ENCODE measurements around the gene PRKAG2. TPM values are rescaled to one million over a fixed set of nuclear protein-coding genes. Genes with fewer than 3 reads are reported as not detected.

PRKAG2 gene
- total RNA-seq, 2 experiments from 2014 or later = 23.5 to 25.6 TPM

- no peaks in the 10 kb centered on the region for H3K27me3 Mint-ChIP-seq
- H3K4me1 Mint-ChIP-seq (ENCODE audit: low read depth) = peaks cover 18% of the 10 kb centered on the region
- peaks cover 2% of the 10 kb centered on the region for H3K36me3 Mint-ChIP-seq
- no peaks in the 10 kb centered on the region for H3K9me3 Mint-ChIP-seq
- intact Hi-C loops (cut with micrococcal nuclease) = no loop called here
- POLR2A ChIA-PET = no interaction called here
- H3K27ac Mint-ChIP-seq = no peak overlapping the region
- no peak overlapping the region for H3K4me3 Mint-ChIP-seq
- no peak for DNase-seq
- CTCF ChIA-PET = interaction anchor here (0.7 to 1.9 kb wide), 4 partner anchors 32 to 285 kb away, joined by 3 to 4 read pairs (median 3); no protein-coding TSS in a partner anchor
Observed at GRCh38 chr7:151600331-151600730, 276.6 kb downstream of the PRKAG2 start.

DNA sequence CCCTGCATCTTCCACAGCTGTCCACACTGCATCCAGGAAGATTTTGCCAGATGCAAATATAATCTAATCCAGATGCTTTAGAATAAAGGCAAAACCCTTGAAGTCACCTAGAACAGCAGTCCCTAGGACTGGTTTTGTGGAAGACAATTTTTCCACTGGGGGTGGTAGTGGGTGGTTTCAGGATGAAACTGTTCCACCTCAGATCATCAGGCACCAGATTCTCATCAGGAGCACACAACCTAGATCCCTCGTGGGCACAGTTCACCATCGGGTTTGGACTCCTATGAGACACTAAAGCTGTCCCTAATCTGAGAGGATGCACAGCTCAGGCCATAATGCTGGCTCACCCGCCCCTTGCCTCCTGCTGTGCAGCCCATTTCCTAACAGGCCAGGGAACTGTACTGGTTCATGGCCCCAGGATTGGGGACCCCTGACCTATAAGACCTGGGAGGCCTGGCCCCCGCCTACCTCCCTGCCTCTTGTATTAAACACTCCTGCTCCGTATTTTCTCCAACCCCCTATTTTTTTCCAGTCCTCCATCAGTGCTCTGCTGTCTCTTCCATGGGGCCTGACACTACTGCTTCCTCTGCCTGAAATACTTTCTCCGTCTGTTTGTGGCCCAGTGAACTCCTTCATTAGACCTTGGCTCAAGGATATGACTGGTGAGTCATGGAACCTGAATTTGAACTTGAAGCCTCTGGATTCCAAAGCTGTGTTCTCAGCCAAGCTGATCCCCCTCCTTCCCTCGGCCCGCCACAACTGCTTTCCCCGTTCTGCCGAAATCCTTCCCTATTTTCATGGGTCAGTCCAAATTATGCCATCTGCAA is 277.3 kb downstream of the PRKAG2 start:
- Mint-ChIP-seq H3K27me3 (no peaks in the 10 kb centered on the region), H3K9me3 (no peaks in the 10 kb centered on the region), H3K27ac (no peak overlapping the region), H3K4me1 (ENCODE audit: low read depth) (peaks cover 18% of the 10 kb centered on the region), H3K4me3 (no peak overlapping the region), H3K36me3 (peaks cover 2% of the 10 kb centered on the region)
- intact Hi-C loops (cut with micrococcal nuclease) = no loop called here
- CTCF ChIA-PET = interaction anchor here (0.7 to 1.9 kb wide), 4 partner anchors 33 to 285 kb away, joined by 3 to 4 read pairs (median 3); no protein-coding TSS in a partner anchor
- peak; percentile 28 for DNase-seq
- POLR2A ChIA-PET = no interaction called here

DNA sequence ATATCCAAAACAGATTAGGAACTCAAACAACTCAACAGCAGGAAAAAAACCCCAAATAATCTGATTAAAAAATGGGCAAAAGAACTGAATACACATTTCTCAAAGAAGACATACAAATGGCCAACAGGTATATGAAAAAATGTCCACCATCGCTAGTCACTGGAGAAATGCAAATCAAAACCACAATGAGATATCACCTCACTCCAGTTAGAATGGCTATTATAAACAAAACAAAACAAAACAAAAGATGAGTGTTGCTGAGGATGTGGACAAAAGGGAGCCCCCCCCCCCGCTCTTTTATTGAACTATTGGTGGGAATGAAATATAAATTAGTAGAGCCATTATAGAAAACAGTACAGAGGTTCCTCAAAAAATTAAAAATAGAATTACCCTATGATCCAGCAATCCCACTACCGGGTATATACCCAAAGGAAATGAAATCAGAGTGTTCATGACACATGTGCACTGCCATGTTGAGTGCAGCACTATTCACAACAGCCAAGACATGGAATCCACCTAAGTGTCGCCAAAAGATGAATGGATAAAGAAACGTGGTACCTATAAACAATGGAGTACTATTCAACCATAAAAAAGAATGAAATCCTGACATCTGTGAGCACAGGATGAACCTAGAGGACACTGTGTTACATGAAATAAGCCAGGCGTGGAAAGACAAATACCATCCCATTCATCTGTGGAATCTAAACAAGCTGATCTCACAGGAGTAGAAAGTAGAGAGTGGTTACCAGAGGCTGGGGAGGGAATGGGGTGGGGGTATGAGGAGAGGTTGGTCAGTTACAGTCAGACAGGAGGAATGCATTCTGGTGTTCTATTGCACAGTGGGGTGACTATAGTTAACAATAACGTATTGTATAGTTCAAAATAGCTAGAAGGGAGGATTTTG is 279.1 kb downstream of the PRKAG2 start:
- Mint-ChIP-seq H3K27ac (no peak overlapping the region), H3K4me3 (no peak overlapping the region), H3K36me3 (no peaks in the 10 kb centered on the region), H3K27me3 (no peaks in the 10 kb centered on the region), H3K4me1 (ENCODE audit: low read depth) (peaks cover 18% of the 10 kb centered on the region), H3K9me3 (no peaks in the 10 kb centered on the region)
- intact Hi-C loops (cut with micrococcal nuclease) = no loop called here
- ChIA-PET POLR2A (no interaction called here), CTCF (no interaction called here)
- DNase-seq = no peak

GRCh38 chr7:151595702-151596350 is 281.1 kb downstream of the PRKAG2 start:
- Mint-ChIP-seq H3K4me1 (ENCODE audit: low read depth) (peaks cover 18% of the 10 kb centered on the region), H3K27me3 (no peaks in the 10 kb centered on the region), H3K27ac (no peak overlapping the region), H3K9me3 (no peaks in the 10 kb centered on the region), H3K4me3 (no peak overlapping the region), H3K36me3 (no peaks in the 10 kb centered on the region)
- DNase-seq = no peak
- ChIA-PET POLR2A (no interaction called here), CTCF (no interaction called here)
- intact Hi-C loops (cut with micrococcal nuclease) = no loop called here

GRCh38 chr7:151592868-151593486 is 283.9 kb downstream of the PRKAG2 start:
- intact Hi-C loops (cut with micrococcal nuclease) = no loop called here
- no peaks in the 10 kb centered on the region for H3K27me3 Mint-ChIP-seq
- POLR2A ChIA-PET = no interaction called here
- no peaks in the 10 kb centered on the region for H3K9me3 Mint-ChIP-seq
- no peak overlapping the region for H3K27ac Mint-ChIP-seq
- H3K36me3 Mint-ChIP-seq = no peaks in the 10 kb centered on the region
- no peak for DNase-seq
- peaks cover 5% of the 10 kb centered on the region for H3K4me1 Mint-ChIP-seq (ENCODE audit: low read depth)
- CTCF ChIA-PET = no interaction called here
- no peak overlapping the region for H3K4me3 Mint-ChIP-seq

GRCh38 chr7:151592330-151592729 is 284.6 kb downstream of the PRKAG2 start:
- ChIA-PET POLR2A (no interaction called here), CTCF (interaction anchor here (1.3 kb wide), 1 partner anchor 224 kb away, joined by 3 read pairs; no protein-coding TSS in a partner anchor)
- H3K9me3 Mint-ChIP-seq = no peaks in the 10 kb centered on the region
- intact Hi-C loops (cut with micrococcal nuclease) = no loop called here
- no peak overlapping the region for H3K27ac Mint-ChIP-seq
- no peak for DNase-seq
- peaks cover 2% of the 10 kb centered on the region for H3K4me1 Mint-ChIP-seq (ENCODE audit: low read depth)
- H3K4me3 Mint-ChIP-seq = no peak overlapping the region
- H3K27me3 Mint-ChIP-seq = no peaks in the 10 kb centered on the region
- H3K36me3 Mint-ChIP-seq = no peaks in the 10 kb centered on the region

DNA sequence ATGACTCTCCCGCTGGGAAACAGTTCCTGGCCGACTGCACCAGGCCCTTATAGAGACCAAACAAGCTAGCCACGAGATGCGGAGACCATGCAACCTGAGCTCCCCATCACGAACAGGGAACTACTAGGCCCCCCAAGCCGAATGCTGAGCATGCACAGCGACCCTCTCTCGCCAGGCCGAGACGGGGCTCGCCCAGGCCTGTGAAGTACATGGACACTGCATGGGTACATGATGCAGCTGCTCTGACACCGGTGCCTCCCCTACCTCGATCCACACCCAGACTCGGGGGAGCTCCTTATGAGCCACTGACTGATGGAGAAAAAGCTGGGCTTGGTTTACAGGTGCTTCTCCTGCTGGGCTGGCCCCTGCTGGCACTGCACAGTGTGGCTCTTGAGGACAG is 285.0 kb downstream of the PRKAG2 start:
- H3K27me3 Mint-ChIP-seq = no peaks in the 10 kb centered on the region
- ChIA-PET CTCF (interaction anchor here (1.3 kb wide), 1 partner anchor 223 kb away, joined by 3 read pairs; no protein-coding TSS in a partner anchor), POLR2A (no interaction called here)
- intact Hi-C loops (cut with micrococcal nuclease) = no loop called here
- H3K4me1 Mint-ChIP-seq (ENCODE audit: low read depth) = no peaks in the 10 kb centered on the region
- no peak for DNase-seq
- H3K9me3 Mint-ChIP-seq = no peaks in the 10 kb centered on the region
- no peaks in the 10 kb centered on the region for H3K36me3 Mint-ChIP-seq
- H3K27ac Mint-ChIP-seq = no peak overlapping the region
- no peak overlapping the region for H3K4me3 Mint-ChIP-seq

DNA sequence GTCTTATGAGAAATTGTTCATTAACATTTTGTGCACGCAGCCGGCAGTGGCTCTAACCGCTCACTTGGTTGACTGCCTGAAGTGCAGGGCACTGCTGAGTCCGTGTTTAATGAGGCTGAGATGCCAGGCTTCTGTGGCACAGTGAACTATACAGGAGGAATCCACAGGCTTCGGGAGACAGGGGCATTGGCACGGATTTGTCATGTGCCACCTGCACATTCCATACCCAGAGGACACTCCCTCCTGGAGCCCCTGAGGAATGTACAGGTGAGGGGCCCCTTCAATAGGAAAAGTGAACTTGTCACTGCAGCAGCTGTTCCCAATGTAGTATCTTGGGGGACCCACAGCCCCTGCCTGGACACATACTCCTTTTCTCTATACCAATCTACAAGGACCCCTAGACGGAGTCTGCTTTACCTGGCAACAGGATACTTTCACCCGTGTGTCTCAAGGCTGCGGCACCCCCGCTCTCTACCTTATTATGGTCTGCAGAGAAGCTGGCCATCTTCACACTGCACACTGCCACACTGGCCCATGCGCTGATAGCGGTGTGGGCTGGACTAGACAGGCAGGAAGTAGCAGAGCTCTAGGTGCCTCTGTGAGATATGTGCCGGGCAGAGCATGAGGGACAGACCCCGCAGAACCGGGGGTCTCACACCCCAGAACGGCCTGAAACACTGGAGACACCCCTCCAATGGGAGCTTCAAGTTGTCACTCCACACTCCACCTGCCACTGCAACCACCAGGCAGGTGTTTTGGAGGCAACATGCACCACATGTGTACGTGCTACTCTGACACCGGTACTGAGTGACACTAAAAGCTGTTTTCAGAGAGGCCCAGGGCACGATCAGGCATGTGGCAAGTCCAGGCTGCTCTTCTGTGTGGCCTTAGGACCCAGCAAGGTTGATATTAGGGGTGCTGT is 285.8 kb downstream of the PRKAG2 start:
- intact Hi-C loops (cut with micrococcal nuclease) = no loop called here
- POLR2A ChIA-PET = no interaction called here
- Mint-ChIP-seq H3K27ac (no peak overlapping the region), H3K4me1 (ENCODE audit: low read depth) (no peaks in the 10 kb centered on the region), H3K27me3 (no peaks in the 10 kb centered on the region), H3K36me3 (no peaks in the 10 kb centered on the region), H3K4me3 (no peak overlapping the region), H3K9me3 (no peaks in the 10 kb centered on the region)
- CTCF ChIA-PET = interaction anchor here (1.3 kb wide), 1 partner anchor 223 kb away, joined by 3 read pairs; no protein-coding TSS in a partner anchor
- DNase-seq = no peak

DNA sequence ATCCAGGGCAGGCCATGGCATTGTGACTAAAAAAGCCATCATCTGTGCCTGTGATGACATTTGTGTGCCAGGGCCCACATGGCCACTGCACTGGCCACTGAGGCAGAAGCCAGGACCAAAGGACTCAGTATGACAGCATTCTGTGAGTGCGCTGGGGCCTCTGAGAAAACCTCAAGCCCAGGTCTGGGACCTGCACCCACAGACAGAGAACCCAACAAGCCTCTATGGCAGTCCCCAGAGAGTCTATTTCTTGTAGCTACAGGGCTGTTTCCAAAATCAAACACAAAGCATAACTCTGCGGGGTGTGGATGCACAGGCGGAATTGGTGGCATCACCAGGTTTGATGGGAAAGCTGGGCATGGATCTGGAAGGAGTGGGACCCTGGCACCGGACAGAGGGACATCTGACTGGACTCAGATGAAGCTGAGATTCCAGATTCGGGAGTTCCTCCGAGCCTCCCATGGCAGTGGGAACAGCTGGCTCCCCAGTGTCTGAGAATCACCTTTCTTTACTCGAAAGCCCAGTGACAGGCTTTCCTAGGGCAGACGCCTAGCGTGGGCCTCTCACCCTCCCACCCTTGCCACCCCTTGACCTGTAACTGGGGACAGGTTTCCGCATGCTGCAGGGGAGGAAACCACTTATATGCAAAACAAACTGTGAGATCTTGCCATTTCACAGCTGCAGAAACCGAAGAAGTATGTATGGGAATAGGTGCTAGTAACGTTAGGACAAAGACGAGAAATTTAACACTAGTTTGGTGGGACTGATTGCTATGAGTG is 286.7 kb downstream of the PRKAG2 start:
- intact Hi-C loops (cut with micrococcal nuclease) = no loop called here
- no peak overlapping the region for H3K27ac Mint-ChIP-seq
- H3K36me3 Mint-ChIP-seq = no peaks in the 10 kb centered on the region
- DNase-seq = no peak
- ChIA-PET POLR2A (no interaction called here), CTCF (no interaction called here)
- H3K27me3 Mint-ChIP-seq = no peaks in the 10 kb centered on the region
- no peak overlapping the region for H3K4me3 Mint-ChIP-seq
- H3K4me1 Mint-ChIP-seq (ENCODE audit: low read depth) = no peaks in the 10 kb centered on the region
- H3K9me3 Mint-ChIP-seq = no peaks in the 10 kb centered on the region

GRCh38 chr7:151588982-151589381 is 287.9 kb downstream of the PRKAG2 start:
- ChIA-PET POLR2A (no interaction called here), CTCF (no interaction called here)
- no peaks in the 10 kb centered on the region for H3K4me1 Mint-ChIP-seq (ENCODE audit: low read depth)
- H3K9me3 Mint-ChIP-seq = no peaks in the 10 kb centered on the region
- no peak for DNase-seq
- no peaks in the 10 kb centered on the region for H3K36me3 Mint-ChIP-seq
- intact Hi-C loops (cut with micrococcal nuclease) = no loop called here
- no peaks in the 10 kb centered on the region for H3K27me3 Mint-ChIP-seq
- no peak overlapping the region for H3K4me3 Mint-ChIP-seq
- H3K27ac Mint-ChIP-seq = no peak overlapping the region

Measured in activated CD4-positive, alpha-beta memory T cell treated with anti-CD3 and anti-CD28 coated beads for 36 hours (primary cell).